ENCODE data around the gene PABPC1L2A. TPM values are rescaled to one million over a fixed set of nuclear protein-coding genes. Genes with fewer than 3 reads are reported as not detected.
"Not testable (repeated sequence)": the region's sequence is repeated elsewhere in the genome, so short reads cannot be mapped to it uniquely, and the experiment has no call there.

Gene PABPC1L2A
- total RNA-seq, 2 experiments from 2014 or later, result not detected

DNA sequence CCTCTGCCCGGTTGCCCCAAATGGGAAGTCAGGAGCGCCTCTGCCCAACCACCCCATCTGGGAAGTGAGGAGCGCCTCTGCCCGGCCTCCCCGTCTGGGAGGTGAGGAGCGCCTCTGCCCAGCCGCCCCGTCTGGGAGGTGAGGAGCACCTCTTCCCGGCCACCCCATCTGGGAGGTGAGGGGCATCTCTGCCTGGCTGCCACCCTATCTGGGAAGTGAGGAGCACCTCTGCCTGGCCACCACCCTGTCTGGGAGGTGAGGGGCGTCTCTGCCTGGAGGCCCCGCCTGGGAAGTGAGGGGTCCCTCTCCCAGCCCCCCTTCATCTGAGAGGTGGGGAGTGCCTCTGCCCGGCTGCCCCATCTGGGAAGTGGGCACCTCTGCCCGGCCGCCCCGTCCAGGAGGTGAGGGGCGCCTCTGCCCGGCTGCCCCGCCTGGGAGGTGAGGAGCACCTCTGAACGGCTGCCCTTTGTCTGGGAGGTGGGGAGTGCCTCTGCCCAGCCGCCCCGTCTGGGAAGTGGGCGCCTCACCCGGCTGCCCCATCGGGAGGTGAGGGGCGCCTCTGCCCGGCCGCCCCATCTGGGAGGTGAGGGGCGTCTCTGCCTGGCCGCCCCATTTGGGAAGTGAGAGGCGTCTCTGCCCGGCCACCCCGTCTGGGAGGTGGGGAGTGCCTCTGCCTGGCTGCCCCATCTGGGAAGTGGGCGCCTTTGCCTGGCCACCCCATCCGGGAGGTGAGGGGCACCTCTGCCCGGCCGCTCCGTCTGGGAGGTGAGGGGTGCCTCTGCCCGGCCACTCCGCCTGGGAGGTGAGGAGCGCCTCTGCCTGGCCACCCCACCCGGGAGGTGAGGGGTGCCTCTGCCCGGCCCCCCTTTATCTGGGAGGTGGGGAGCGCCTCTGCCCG, 10.6 kb downstream of the PABPC1L2A start:
- Histone ChIP-seq H3K4me1 (ENCODE audit: insufficient read depth, low read length) (no peaks in the 10 kb centered on the region), H3K4me3 (ENCODE audit: low read length) (no peak overlapping the region), H3K9me3 (ENCODE audit: control insufficient read depth in 1 of 2, insufficient read depth in 1 of 2, low read length in 2 of 2) (peaks cover 0 to 29% of the 10 kb centered on the region in 2 experiments), H3K27me3 (ENCODE audit: control insufficient read depth in 1 of 2, insufficient read depth in 2 of 2, low read length in 2 of 2) (peaks cover 0 to 1% of the 10 kb centered on the region in 2 experiments), H3K27ac (ENCODE audit: low read depth in 1 of 2, low read length in 2 of 2) (no peak overlapping the region), H3K36me3 (ENCODE audit: insufficient read depth, low read length) (no peaks in the 10 kb centered on the region)
- intact Hi-C loops (cut with DNase I, micrococcal nuclease), result no loop called here
- H3K9me3 Mint-ChIP-seq, result peaks cover 2% of the 10 kb centered on the region
- DNase-seq (no peak), ATAC-seq (ENCODE audit: poor library complexity) (no peak)
- no peaks in the 10 kb centered on the region for H3K36me3 Mint-ChIP-seq (ENCODE audit: low read depth)
- POLR2A ChIA-PET, result no interaction called here
- H3K4me1 Mint-ChIP-seq (ENCODE audit: low read depth), result no peaks in the 10 kb centered on the region
- CTCF ChIA-PET, result no interaction called here
- no peak overlapping the region for H3K4me3 Mint-ChIP-seq
- TF ChIP-seq, protein P1, sequence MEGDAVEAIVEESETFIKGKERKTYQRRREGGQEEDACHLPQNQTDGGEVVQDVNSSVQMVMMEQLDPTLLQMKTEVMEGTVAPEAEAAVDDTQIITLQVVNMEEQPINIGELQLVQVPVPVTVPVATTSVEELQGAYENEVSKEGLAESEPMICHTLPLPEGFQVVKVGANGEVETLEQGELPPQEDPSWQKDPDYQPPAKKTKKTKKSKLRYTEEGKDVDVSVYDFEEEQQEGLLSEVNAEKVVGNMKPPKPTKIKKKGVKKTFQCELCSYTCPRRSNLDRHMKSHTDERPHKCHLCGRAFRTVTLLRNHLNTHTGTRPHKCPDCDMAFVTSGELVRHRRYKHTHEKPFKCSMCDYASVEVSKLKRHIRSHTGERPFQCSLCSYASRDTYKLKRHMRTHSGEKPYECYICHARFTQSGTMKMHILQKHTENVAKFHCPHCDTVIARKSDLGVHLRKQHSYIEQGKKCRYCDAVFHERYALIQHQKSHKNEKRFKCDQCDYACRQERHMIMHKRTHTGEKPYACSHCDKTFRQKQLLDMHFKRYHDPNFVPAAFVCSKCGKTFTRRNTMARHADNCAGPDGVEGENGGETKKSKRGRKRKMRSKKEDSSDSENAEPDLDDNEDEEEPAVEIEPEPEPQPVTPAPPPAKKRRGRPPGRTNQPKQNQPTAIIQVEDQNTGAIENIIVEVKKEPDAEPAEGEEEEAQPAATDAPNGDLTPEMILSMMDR (IDR thresholded peaks at IDR 0.05), result no peak
- H3K27me3 Mint-ChIP-seq, result peaks cover 5% of the 10 kb centered on the region
- H3K27ac Mint-ChIP-seq, result no peak overlapping the region

DNA sequence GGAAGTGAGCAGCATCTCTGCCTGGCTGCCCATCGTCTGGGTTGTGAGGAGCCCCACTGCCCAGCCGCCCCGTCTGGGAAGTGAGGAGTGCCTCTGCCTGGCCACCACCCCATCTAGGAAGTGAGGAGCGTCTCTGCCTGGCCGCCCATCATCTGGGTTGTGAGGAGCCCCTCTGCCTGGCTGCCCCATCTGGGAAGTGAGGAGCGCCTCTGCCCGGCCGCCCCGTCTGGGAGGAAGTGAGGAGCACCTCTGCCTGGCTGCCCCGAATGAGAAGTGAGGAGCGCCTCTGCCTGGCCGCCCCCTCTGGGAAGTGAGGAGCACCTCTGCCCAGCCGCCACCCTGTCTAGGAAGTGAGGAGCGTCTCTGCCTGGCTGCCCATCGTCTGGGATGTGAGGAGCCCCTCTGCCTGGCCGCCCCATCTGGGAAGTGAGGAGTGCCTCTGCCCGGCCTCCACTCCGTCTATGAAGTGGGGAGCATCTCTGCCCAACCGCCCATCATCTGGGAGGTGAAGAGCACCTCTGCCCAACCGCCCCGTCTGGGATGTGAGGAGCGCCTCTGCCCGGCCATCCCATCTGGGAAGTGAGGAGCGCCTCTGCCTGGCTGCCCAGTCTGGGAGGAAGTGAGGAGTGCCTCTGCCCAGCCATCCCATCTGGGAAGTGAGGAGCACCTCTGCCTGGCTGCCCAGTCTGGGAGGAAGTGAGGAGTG, 11.4 kb downstream of the PABPC1L2A start:
- not testable (repeated sequence) for H3K4me3 Mint-ChIP-seq; H3K4me1 ChIP-seq (ENCODE audit: insufficient read depth, low read length); H3K4me1 Mint-ChIP-seq (ENCODE audit: low read depth)

DNA sequence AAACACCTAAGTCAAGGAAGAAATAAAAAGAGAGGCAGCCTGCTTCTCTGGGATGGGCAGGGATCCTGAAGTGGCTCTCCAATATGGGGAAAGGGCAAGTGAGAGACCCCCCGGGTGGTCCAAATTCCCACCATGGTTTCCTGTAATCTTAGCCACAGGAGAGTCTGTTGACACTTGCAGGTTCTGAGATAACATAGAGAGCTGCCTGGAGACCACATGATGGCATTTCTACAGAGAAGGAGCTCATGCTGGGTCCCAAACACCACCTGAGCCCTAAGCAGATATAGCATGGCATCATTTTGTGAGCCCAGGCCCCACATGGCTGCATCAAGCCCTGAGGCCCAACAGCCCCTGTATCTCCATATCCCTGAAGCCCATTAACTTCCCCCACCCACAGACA, 50.4 kb downstream of the PABPC1L2A start:
- Histone ChIP-seq H3K4me1 (ENCODE audit: insufficient read depth, low read length) (no peaks in the 10 kb centered on the region), H3K9me3 (ENCODE audit: control insufficient read depth in 1 of 2, insufficient read depth in 1 of 2, low read length in 2 of 2) (peaks cover 0 to 4% of the 10 kb centered on the region in 2 experiments), H3K27ac (ENCODE audit: low read depth in 1 of 2, low read length in 2 of 2) (no peak overlapping the region), H3K4me3 (ENCODE audit: low read length) (no peak overlapping the region), H3K36me3 (ENCODE audit: insufficient read depth, low read length) (no peaks in the 10 kb centered on the region), H3K27me3 (ENCODE audit: control insufficient read depth in 1 of 2, insufficient read depth in 2 of 2, low read length in 2 of 2) (no peaks in the 10 kb centered on the region)
- Mint-ChIP-seq H3K4me1 (ENCODE audit: low read depth) (no peaks in the 10 kb centered on the region), H3K36me3 (ENCODE audit: low read depth) (no peaks in the 10 kb centered on the region), H3K27ac (no peak overlapping the region), H3K9me3 (peaks cover 7% of the 10 kb centered on the region), H3K27me3 (peaks cover 6% of the 10 kb centered on the region), H3K4me3 (no peak overlapping the region)
- ATAC-seq (ENCODE audit: poor library complexity) (no peak), DNase-seq (no peak)
- ChIA-PET CTCF (no interaction called here), POLR2A (no interaction called here)
- TF ChIP-seq, protein P1 (IDR thresholded peaks at IDR 0.05), result no peak
- intact Hi-C loops (cut with DNase I, micrococcal nuclease), result no loop called here

More for the DNA sequence above, 11.4 kb downstream of the PABPC1L2A start:
- H3K27ac Mint-ChIP-seq; H3K27ac ChIP-seq (ENCODE audit: low read depth in 1 of 2, low read length in 2 of 2); H3K36me3 Mint-ChIP-seq (ENCODE audit: low read depth); POLR2A ChIA-PET; CTCF ChIA-PET; H3K27me3 Mint-ChIP-seq; ATAC-seq (ENCODE audit: poor library complexity); H3K36me3 ChIP-seq (ENCODE audit: insufficient read depth, low read length); H3K27me3 ChIP-seq (ENCODE audit: control insufficient read depth in 1 of 2, insufficient read depth in 2 of 2, low read length in 2 of 2); H3K4me3 ChIP-seq (ENCODE audit: low read length); H3K9me3 Mint-ChIP-seq; intact Hi-C loops (cut with DNase I, micrococcal nuclease); DNase-seq: not testable (repeated sequence)
- H3K9me3 ChIP-seq (ENCODE audit: control insufficient read depth in 1 of 2, insufficient read depth in 1 of 2, low read length in 2 of 2), result peaks cover 0 to 29% of the 10 kb centered on the region in 2 experiments

Other genes with a start within 250 kb of the PABPC1L2A start
- gene FAM236C, start 166.9 kb downstream of the PABPC1L2A start, total RNA-seq, result not detected
- gene FAM236A, start 141.3 kb downstream of the PABPC1L2A start, total RNA-seq, result not detected
- under 1 TPM; 0.50 to 0.85 TPM for gene DMRTC1, start 135.7 kb downstream of the PABPC1L2A start, total RNA-seq
- gene PABPC1L2B, start 76.6 kb downstream of the PABPC1L2A start, total RNA-seq, result not detected
- gene NAP1L2, start 135.3 kb upstream of the PABPC1L2A start, total RNA-seq, result 1 to 10 TPM; 4.2 to 4.8 TPM

Data from CD4-positive, alpha-beta T cell (primary cell).